Left cardiac atrium (tissue), 4 donors: ENCODE results near the gene DDX10. TPM values are rescaled to one million over a fixed set of nuclear protein-coding genes. Genes with fewer than 3 reads are reported as not detected.
A peak's percentile ranks its signal among the peaks of the same experiment; 100 is the strongest.
"Not testable (repeated sequence)": the region's sequence is repeated elsewhere in the genome, so short reads cannot be mapped to it uniquely, and the experiment has no call there.

Source experiments
- ATAC-seq, 2 donors: fragments of 200-7000 bp; cut with Tn5 transposase; one replicate each; pipeline ENCODE4 v1.9.1; 2020; ENCODE audit warnings: mild to moderate bottlenecking in 2 of 2, moderate library complexity in 2 of 2
- DNase-seq: peaks from one replicate; pipeline ENCODE4 v3.0.0-alpha.2; 2020
- intact Hi-C, 2 donors: fragments of 100-400 bp; cut with DNase I; formaldehyde crosslinking; loops; one replicate each; pipeline versions ENCODE4 v1.14.1 to v1.15.1; 2022 to 2023
- long read RNA-seq: library from polyadenylated mRNA; unstranded; transcript quantifications from one replicate; pipeline ENCODE4 v2.0.0, GENCODE V29; 2021
- total RNA-seq, 2 donors: library from RNA; stranded (reverse); fragmentation: NEBNext Ultra II Directional; extraction: Animal tissue kit (Norgen Biotek cat#: 25700); gene quantifications; one replicate each; pipeline ENCODE4 v1.2.1, GENCODE V29; 2021
- donor health status: DM: no; HTN: yes; CAD: no.
- donor health status: DM: no; HTN: yes; CAD: no; lungs with severe emphysema.
- donor health status: DM: yes; HTN: yes; CAD: no.
- donor health status: Dilated cardiomyopathy.

DDX10 gene
- total RNA-seq = 10 to 100 TPM; 13.5 to 19.8 TPM
- long read RNA-seq, full-length matches to known transcripts = 1 of 35 reads
- long read RNA-seq, partial matches to known transcripts = 31 of 35 reads
- long read RNA-seq, other reads (novel, unspliced or antisense) = 3 of 35 reads

DNA sequence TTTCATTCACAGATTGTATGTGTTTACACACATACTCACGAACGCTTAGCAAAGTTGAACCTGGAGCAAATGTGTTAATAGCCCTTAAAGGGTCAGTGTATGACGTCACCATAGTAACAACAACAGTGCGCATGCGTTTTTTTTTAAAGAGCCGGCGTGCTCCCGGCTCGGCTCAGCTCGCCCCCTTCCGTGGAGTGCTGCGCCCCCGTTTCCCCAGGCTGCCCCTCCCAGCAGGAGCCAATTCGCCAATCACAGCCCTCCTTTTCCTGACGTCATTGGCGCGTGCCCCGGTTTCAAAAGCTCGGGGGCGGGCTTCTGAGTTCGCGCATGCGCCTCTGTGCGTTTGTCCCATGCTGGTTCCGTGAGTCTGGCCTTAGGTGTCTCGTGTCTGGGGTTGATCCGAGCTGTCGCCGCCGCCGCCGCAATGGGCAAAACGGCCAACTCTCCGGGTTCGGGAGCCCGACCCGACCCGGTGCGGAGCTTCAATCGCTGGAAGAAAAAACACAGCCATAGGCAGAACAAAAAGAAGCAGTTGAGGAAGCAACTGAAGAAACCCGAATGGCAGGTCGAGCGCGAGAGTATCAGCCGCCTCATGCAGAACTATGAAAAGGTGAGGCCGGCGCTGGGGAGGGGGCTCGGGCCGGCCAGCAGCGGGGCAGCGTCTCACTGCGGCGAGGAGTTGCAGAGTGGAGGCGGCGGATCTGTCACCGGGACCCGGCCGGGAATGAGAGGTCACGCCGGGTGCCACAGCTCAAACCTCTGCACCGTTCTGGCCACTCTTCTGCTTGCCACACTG is at the start of gene DDX10:
Gene DDX10 (plus strand): TSS at position 340 of the 796 bp plus-strand sequence. CDS start 85 bp downstream, at position 425.
- ATAC-seq (peak; percentile 99 to 100), DNase-seq (peak; percentile 98)
- intact Hi-C loops = no loop called here

DNA sequence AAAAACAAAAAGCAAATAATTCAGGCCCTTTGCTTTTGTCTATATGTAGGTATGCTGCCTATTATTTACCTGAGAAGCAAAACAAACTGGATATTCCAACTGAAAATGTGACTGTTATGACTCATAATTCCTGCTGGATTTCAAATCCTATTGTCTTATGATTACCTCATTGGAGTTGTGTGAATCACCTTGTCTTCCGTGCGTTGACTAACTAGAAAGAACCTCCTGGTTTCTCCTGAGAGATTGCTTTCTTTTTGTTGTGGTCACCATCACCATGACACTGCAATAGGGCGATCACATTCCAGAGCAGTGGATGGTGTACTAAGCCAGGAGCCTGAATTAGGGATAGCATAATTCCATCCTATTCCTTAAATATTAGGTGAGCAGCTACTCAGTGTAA is 48.3 kb upstream of the DDX10 start:
- DNase-seq (no peak), ATAC-seq (no peak)
- intact Hi-C loops = no loop called here

DNA sequence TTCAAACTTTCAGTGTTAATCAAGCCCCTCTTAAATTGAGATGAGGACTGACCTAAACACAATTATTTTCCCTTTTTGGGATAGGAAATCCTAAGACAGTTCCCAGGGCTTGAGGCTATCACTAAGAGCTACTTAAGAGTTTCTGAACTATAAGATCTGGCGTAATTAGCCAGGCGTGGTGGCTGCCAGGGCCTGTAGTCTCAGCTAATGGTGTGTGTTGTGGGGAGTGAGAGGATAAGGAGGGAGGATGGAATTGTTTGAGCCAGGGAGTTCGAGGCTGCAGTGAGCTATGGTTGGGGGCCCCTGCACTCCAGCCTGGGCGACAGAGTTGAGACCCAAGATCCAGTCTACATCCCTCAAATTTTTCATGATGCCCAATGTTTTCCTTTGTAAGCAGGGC is 47.8 kb upstream of the DDX10 start:
- DNase-seq = no peak
- ATAC-seq = no peak
- intact Hi-C loops = no loop called here

DNA sequence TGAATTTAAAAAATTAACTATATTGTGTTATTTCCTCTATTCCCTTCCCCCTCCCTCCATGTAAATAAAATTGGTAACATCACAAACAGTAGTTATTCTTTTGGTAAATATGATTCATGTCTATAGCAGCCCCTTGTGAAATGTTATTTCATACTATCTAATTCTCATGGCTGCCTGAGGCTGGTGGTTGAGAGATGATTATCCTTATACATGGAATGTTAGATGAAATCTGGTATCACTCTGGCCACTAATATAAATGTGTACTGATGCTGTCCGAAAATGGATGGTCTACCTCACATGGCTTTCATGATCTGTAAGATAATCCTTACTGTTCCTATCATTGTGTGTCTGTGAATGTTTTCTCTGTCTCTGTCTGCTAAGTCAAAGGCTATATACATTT is 46.3 kb upstream of the DDX10 start:
- intact Hi-C loops = no loop called here
- no peak for ATAC-seq
- DNase-seq = no peak

DNA sequence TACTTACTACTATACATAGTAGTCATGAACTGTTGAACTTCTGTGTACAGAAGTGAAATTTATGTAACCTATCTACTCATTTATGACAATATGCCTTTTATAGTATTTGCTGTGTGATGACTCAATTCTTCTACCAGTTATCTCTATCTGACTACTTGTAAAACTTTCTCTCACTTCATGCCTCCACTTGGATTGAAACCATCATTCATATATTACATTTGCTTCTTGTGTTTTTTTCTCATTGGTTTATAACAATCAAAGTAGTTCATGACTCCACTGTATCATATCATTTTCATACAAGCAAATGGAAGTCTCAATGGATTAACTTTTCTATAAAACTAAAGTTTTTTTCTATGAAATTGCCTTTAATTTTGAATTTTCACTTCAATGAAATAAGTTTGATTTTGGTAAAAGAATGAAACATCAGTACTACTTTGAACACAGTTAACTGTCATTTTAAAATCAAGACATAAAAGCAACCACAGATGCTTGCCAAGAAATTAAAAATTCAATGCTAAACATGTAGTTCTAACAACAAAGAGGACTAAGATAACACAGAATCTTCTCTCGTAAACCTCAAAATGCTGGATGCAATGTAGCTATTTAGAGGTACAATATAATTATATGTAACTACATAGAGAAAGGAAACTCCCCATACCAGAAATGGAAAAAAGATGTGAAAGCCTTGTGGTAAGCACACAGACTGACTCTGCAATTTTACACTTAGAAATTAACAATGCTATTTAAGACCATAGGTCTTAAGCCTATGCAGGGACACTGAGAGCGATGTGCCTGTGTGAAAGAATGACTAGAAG is 43.7 kb upstream of the DDX10 start:
- intact Hi-C loops = no loop called here
- no peak for ATAC-seq
- DNase-seq = no peak

DNA sequence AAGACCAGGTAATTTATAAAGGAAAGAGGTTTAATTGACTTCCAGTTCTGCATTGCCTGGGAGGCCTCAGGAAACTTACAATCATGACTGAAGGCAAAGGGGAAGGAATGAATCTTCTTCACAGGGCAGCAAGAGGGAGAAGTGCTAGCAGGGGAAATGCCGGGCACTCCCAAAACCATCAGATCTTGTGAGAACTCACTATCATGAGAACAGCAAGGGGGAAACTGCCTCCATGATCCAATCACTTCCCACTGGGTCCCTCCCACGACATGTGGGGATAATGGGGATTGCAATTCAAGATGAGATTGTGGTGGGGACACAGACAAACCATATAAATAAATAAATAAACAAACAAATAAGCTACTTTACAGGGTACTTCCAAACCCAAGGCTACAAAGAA is 42.5 kb upstream of the DDX10 start:
- DNase-seq = no peak
- no peak for ATAC-seq
- intact Hi-C loops = no loop called here

DNA sequence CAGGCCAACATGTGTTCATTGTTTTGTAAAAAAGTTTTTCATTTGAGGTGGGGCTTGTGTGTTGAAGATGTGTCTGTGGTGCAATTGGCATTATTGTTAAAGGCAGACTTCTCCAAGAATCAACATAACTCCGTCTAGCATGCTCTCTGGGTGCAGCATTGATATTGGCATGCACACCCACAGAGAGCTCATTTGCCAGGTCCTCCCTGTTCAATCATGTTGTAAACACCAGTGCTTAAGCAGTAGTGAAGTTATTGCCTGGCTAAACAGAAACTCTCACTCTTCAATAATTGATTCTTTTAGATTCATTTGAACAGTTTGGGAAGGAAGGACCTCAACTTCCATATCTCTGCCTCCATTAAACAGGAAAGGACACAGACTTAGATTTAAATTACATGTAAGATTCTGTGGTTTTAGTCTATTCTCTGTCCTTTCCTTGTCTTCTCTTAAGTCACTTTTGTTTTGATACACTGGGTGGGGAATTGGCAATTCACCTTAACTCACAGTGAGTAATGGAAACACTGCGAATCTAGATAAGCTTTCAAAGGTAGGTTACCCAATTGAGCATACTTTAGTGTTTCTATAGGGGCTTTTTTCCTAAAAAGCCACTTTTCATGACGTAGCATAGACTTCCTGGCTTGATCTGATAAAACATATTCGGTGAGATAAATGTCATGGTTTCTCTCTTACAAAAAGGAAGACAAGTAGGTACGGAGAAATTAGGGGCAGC is 40.5 kb upstream of the DDX10 start:
- no peak for DNase-seq
- ATAC-seq = no peak
- intact Hi-C loops = no loop called here

DNA sequence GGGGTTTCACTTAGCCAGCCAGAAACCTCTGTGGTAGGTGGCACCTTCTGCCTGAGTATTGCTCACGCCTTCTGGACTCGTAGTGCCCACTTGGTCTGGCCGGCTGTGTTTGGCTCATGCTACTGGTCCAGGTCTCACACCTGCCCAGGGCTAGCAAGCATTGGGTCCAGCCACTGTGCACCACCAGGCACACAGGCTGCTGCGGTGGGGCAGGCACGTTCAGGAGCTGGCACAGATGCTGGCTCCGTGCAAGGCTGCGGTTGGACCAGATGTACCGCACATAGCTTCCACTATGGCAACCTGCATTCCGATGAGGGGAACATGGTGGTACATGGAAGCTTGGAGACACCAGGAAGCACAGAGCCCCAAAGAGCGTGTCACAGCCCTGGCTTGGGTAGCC is 36.5 kb upstream of the DDX10 start:
- intact Hi-C loops = no loop called here
- ATAC-seq (no peak), DNase-seq (no peak)

DNA sequence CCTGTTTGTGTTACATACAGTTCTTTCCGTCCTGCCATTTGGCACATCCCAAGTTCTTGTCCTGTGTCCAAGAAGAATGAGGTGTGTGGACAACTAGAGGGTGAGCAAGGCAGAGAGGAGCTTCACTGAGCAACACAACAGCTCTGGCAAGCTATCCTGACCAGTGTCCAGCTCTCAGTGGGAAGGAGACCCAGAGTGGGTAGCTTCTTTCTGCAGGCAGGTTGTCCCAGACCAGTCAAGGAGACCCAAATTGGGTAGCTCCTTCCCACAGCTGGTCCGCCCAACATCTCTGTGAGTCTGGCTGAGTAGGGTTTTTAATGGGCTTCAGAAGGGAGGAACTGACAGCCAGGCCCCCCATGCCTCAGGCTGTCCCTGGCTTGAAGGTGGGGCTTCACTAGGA is 36.1 kb upstream of the DDX10 start:
- intact Hi-C loops = no loop called here
- ATAC-seq (no peak), DNase-seq (no peak)

DNA sequence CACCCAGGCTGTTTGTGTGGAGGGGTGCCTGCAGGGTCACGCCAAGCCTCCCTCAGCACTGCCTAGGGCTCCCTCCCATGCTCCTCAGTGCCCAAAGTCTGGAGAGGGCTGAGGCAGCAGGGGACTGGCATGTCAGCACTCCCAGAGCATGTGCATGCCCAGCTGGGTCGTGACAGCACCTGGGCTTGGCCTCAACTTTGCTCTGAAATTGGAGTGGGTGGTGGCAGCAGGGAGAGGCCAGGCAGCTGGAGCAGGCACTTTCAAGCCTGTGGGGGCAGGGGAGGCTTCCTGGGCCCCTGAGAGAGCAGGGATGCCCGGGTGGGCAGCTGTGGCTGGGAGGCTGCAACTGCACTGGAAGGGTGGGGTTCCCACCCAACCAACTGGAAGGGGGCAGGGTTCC is 35.6 kb upstream of the DDX10 start:
- intact Hi-C loops = no loop called here
- DNase-seq = no peak
- ATAC-seq = no peak

DNA sequence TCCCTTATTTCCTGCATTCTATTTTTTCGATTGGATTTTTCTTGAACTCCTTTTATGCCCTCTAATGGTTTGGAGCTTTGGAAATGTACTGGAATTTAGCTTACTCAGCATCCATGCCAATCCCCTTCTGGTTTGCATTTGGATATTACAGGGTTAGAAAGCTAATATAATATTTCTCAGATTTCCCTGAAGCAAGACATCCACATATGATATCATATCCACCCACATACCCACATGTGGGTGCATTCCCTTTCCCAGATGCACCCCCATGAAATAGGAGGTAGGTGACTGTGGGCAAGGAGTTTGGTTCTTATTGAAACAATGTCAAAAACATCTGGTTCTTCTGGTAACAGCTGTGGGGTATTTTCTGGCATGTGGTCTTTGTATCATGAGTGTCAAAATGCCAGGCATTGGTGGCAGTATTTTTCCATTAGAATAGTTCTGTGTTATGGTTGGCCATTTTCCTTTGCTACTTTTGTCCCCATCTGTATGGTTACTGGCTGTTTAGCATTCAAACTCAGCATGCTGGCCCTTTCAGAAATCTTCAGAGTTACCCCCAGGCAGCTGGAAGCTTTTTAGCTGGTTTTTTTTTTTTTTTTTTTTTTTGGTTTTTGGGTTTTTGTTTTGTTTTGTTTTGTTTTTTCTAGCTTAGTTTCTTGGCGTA is 32.7 kb upstream of the DDX10 start:
- ATAC-seq (no peak), DNase-seq (no peak)
- intact Hi-C loops = no loop called here

DNA sequence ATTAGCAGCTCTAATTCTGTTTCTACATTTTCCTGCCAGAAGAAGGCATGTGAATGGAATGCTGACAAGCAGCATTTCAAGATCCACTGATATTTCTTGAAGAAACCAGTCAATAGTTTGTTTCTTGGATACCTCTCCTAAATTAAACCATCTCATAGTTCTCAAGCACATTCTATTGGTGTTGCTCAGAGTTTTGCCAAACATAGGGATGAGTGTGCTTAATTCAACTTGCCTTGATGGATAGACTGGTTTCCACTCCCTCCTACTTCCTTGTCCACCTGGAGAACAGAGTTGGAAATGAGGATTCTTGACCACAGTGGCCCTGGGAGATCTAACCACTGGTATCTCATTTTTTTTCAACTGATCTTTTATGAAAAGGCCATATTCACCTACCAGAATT is 29.8 kb upstream of the DDX10 start:
- intact Hi-C loops = no loop called here
- ATAC-seq (no peak), DNase-seq (no peak)

DNA sequence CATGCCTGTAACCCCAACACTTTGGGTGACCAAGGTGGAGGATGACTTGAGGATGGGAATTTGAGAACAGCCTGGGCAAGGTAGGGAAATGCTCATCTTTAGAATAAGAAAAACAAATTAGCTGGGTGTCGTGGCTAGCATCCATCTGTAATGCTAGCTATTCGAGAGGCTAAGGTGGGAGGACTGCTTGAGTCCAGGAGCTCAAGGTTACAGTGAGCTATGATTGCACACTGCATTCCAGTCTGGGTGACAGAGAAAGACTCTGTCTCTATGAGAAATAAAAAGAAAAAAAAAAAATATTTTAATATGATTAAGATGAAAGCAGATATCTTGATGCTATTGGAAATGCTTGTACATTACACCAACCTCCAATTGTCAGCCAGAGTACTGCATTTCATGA is 28.6 kb upstream of the DDX10 start:
- no peak for ATAC-seq
- DNase-seq = no peak
- intact Hi-C loops = no loop called here

DNA sequence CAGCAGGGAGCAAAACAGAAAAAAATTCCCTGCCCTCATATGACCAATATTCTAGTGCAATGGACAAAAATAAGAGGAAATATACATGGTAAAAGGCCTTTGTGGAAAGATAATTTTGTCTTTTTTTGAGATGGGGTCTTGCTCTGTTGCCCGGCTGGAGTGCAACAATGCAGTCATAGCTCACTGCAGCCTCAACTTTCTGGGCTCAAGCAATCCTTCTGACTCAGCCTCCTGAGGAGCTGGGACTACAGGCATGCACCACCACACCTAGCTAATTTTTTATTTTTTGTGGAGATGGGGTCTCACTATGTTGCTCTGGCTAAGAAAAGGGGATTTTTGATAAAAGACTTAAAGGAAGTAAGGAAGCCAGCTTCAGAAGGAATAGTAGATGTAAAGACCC is 25.7 kb upstream of the DDX10 start:
- intact Hi-C loops = no loop called here
- DNase-seq (no peak), ATAC-seq (no peak)

DNA sequence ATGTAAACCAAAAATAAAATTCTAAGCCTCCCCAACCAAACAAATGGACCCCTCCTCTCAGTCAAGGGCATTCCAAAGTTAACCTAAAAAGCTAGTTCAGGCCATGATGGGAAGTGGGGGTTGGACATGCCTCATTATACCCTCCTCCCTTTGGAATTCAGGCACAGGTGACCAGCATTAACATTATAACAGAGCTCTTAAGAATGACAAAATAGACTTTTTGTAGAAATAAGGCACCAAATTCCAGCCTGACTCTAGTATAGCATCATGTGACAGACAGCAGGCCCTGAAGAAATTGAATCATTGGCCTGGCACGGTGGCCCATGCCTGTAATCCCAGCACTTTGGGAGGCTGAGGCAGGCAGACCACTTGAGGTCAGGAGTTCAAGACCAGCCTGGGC is 23.1 kb upstream of the DDX10 start:
- ATAC-seq, intact Hi-C loops, DNase-seq: not testable (repeated sequence)

DNA sequence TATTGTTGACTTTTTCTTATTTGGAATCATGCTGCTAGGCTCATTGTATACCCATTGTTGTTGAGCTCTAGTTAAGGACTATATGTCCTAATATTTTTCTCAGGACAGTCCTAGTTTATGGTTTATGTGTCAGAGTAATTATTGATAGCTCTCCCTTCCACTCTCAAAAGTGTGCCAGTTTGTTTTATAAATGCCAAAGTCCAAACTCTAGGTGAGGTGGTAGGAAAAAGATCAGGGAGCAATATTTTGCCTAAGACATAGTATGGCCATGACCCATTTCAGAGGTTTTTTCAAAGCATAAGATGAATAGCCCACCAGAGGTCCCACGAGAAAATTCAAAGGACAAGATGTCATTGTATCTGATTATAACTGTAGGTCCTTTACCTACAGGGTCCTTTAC is 20.9 kb upstream of the DDX10 start:
- intact Hi-C loops = no loop called here
- no peak for ATAC-seq
- no peak for DNase-seq

DNA sequence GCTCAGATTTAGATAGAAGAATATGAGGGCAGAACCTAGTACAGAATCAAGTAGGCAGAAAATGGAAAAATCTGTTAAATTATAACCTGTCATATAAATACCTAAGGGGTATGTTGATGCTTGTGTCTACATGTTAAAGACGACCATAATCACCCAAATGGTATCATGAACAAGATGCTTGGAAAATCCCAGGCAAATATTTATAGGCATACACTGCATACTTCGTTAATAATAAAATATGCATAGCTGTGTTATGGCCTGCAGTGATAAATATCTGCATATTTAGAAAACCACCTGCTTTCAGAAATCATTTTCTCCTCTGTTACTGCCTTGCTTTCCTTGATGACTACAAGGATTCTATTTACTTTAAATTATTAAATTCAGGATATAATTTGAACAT is 18.9 kb upstream of the DDX10 start:
- ATAC-seq (no peak), DNase-seq (no peak)
- intact Hi-C loops = no loop called here

DNA sequence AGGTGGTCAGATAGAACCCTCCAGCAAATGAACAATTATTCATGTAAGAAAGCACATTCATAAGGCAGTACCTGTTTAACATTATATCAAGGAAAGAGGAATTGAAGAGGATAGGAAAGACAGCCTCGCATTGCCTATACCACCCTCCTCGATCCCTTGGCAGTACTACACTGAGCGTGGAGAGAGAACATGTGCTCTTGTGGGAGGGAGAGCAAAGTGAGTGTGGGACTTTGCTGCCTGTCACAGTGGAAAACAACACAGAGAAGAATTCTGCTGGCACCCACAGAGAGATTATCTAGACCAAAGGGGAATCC is 17.5 kb upstream of the DDX10 start:
- ATAC-seq (no peak), DNase-seq (no peak)
- intact Hi-C loops = no loop called here

DNA sequence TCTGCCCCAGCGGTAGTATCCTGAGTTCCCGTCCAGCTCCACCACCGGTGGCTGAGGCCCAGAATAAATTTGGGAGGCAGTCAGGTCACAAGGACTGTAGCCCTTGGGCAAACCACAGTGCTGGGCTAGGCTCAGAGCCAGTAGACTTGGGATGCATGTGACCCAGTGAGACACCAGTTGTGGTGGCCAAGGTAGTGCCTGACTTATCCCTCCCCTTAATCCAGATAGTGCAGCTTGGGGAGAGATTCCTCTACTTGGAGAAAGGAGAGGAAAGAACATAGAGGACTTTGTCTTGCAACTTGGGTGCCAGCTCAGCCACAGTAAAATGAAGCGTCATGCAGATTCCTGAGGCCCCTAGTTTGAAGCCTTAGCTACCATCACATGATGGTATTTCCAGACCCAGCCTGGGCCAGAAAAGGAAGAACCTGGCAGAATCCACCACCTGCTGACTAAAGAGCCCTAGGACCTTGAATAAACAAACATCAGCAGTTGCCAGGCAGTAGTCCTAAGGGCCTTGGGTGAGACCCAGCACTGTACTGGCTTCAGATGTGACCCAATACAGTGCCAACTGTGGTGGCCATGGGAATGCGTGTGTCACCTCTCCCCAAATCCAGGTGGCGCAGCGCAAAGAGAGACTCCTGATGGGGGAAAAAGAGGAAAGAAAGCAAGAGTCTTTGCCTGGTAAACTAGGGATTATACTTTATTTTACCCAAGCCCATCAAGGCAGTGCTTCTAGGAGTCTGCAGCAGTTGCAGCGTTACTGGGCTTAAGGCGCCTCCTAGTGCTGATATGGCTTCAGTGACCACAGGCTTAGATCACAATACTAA is 17.0 kb upstream of the DDX10 start:
- ATAC-seq (peak; percentile 88 to 95), DNase-seq (peak; percentile 68)
- intact Hi-C loops = no loop called here
